Neuronal stem cell (in vitro differentiated cells): ENCODE data around the gene OR13J1.
A peak's percentile ranks its signal among the peaks of the same experiment; 100 is the strongest.

Experiments used
- DNase-seq: peaks from one replicate; pipeline ENCODE4 v3.0.0-alpha.2; 2013; ENCODE audit warnings: low spot score
- H2AFZ ChIP-seq: one replicate; pipeline ENCODE4 v1.6.1; 2013; ENCODE audit warnings: mild to moderate bottlenecking, low read length, inconsistent platforms
- H2AK5ac ChIP-seq: 2 replicates; pipeline ENCODE4 v1.6.1; 2013; ENCODE audit warnings: low read depth, mild to moderate bottlenecking, inconsistent platforms, low read length, moderate library complexity, mixed read lengths
- H2BK120ac ChIP-seq: 2 replicates; pipeline ENCODE4 v1.6.1; 2013; ENCODE audit warnings: low read depth, mild to moderate bottlenecking, inconsistent platforms, low read length, moderate library complexity, mixed read lengths
- H2BK12ac ChIP-seq: one replicate; pipeline ENCODE4 v1.6.1; 2013; ENCODE audit warnings: low read length, inconsistent platforms
- H2BK15ac ChIP-seq: 2 replicates; pipeline ENCODE4 v1.6.1; 2013; ENCODE audit warnings: mild to moderate bottlenecking, low read length, inconsistent platforms, mixed read lengths
- H2BK5ac ChIP-seq: one replicate; pipeline ENCODE4 v1.6.1; 2013; ENCODE audit warnings: inconsistent platforms, mild to moderate bottlenecking, low read length, moderate library complexity
- H3K14ac ChIP-seq: one replicate; pipeline ENCODE4 v1.6.1; 2013; ENCODE audit warnings: low read length, inconsistent platforms
- H3K18ac ChIP-seq: 2 replicates; pipeline ENCODE4 v1.6.1; 2013; ENCODE audit warnings: low read length, inconsistent platforms
- H3K23ac ChIP-seq: 2 replicates; pipeline ENCODE4 v1.6.1; 2013; ENCODE audit warnings: low read depth, mild to moderate bottlenecking, mixed read lengths, low read length, inconsistent platforms; ENCODE audit not compliant: poor library complexity
- H3K27ac ChIP-seq: replicated peaks from 3 replicates; pipeline ENCODE4 v1.5.1; 2013; ENCODE audit warnings: low read length, inconsistent platforms
- H3K27me3 ChIP-seq, 3 experiments: 2 replicates each; pipeline ENCODE4 v1.6.1; 2013; ENCODE audit warnings: low read length in 3 of 3, mild to moderate bottlenecking in 2 of 3, inconsistent platforms in 1 of 3, low read depth in 1 of 3, mixed read lengths in 1 of 3, moderate library complexity in 1 of 3; ENCODE audit not compliant: control insufficient read depth in 3 of 3, insufficient read depth in 3 of 3
- H3K36me3 ChIP-seq, 2 donors: replicated peaks in 1 of 2; 2 replicates each; pipeline ENCODE4 v1.6.1; 2013; ENCODE audit warnings: low read length in 2 of 2; ENCODE audit not compliant: control insufficient read depth in 2 of 2, insufficient read depth in 2 of 2
- H3K4ac ChIP-seq: 2 replicates; pipeline ENCODE4 v1.6.1; 2013; ENCODE audit warnings: inconsistent platforms, mild to moderate bottlenecking, low read length, moderate library complexity
- H3K4me1 ChIP-seq, 2 donors: 1 replicate in 1 of 2; 2 replicates in 1 of 2; pipeline ENCODE4 v1.6.1; 2013; ENCODE audit warnings: low read length in 2 of 2, low read depth in 1 of 2; ENCODE audit not compliant: control insufficient read depth in 2 of 2, insufficient read depth in 1 of 2
- H3K4me2 ChIP-seq: one replicate; pipeline ENCODE4 v1.6.1; 2013; ENCODE audit warnings: mild to moderate bottlenecking, low read length, inconsistent platforms; ENCODE audit not compliant: insufficient read depth, poor library complexity, severe bottlenecking
- H3K4me3 ChIP-seq, 2 donors: 2 replicates each; pipeline ENCODE4 v1.5.1; 2013; ENCODE audit warnings: low read length in 2 of 2, mild to moderate bottlenecking in 2 of 2, inconsistent platforms in 1 of 2, moderate library complexity in 1 of 2
- H3K79me1 ChIP-seq: one replicate; pipeline ENCODE4 v1.6.1; 2013; ENCODE audit warnings: low read depth, mild to moderate bottlenecking, inconsistent platforms, low read length, moderate library complexity
- H3K9ac ChIP-seq: one replicate; pipeline ENCODE4 v1.6.1; 2013; ENCODE audit warnings: mild to moderate bottlenecking, low read depth, low read length, inconsistent platforms; ENCODE audit not compliant: poor library complexity
- H3K9me3 ChIP-seq, 2 donors: replicated peaks in 1 of 2; 2 replicates each; pipeline versions ENCODE3 to v1.6.1; 2013; ENCODE audit warnings: low read length in 2 of 2, mild to moderate bottlenecking in 2 of 2, inconsistent platforms in 1 of 2, low read depth in 1 of 2, mixed read lengths in 1 of 2, moderate library complexity in 1 of 2; ENCODE audit not compliant: control insufficient read depth in 2 of 2, insufficient read depth in 1 of 2
- H4K8ac ChIP-seq: one replicate; pipeline ENCODE4 v1.6.1; 2013; ENCODE audit warnings: low read depth, mild to moderate bottlenecking, inconsistent platforms, low read length, moderate library complexity
- H4K91ac ChIP-seq: one replicate; pipeline ENCODE4 v1.6.1; 2013; ENCODE audit warnings: low read length, low read depth, mild to moderate bottlenecking, inconsistent platforms; ENCODE audit not compliant: poor library complexity
- WGBS, 2 donors: extraction: QIAGEN DNeasy Blood & Tissue Kit; methylation state at CpG; one replicate each; pipeline ENCODE4 v1.1.7; 2013; ENCODE audit warnings: missing lambda C conversion rate in 2 of 2, mixed read lengths in 1 of 2; ENCODE audit not compliant: insufficient read length in 2 of 2, insufficient replicate concordance in 1 of 2; ENCODE audit errors: extremely low coverage in 2 of 2; 5-methylcytosine and 5-hydroxymethylcytosine counted together

OR13J1 gene

DNA sequence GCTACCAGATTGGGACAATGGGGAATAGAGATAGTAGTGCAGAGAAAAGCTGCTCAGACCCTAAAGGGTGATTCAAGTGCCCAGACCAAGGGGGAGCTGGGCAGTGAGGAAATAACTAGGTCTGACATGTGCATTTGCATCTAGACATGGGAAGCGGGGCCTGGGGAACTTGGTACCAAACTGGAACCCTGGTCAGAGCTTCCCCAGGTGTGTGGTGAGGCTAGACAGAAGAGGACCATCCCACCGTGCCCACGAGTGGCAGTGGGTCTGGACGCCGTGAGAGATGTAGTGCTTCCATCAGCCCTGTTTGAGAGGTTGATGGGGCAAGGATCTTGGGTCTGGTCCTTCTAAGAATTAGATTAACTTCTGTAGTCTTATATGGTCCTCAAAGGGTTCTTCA is 33.6 kb downstream of the OR13J1 start:
- no peak overlapping the region for H4K91ac ChIP-seq
- no peak overlapping the region for H4K8ac ChIP-seq
- no peak overlapping the region for H3K4ac ChIP-seq
- H3K79me1 ChIP-seq = no peaks in the 10 kb centered on the region
- peaks cover 4 to 15% of the 10 kb centered on the region in 2 donors for H3K36me3 ChIP-seq
- H2BK5ac ChIP-seq = no peak overlapping the region
- no peak overlapping the region for H3K4me3 ChIP-seq
- no peak overlapping the region for H3K4me2 ChIP-seq
- H3K9ac ChIP-seq = no peak overlapping the region
- H2BK15ac ChIP-seq = no peak overlapping the region
- H3K9me3 ChIP-seq = no peaks in the 10 kb centered on the region
- no peak overlapping the region for H2AK5ac ChIP-seq
- H3K23ac ChIP-seq = no peak overlapping the region
- no peak overlapping the region for H3K18ac ChIP-seq
- no peak overlapping the region for H2BK12ac ChIP-seq
- no CpG with 5 or more reads among the region's 5 CpGs for WGBS, 2 donors
- H3K27ac ChIP-seq = no peak overlapping the region
- no peak overlapping the region for H2BK120ac ChIP-seq
- H3K27me3 ChIP-seq = no peaks in the 10 kb centered on the region
- no peak overlapping the region for H3K14ac ChIP-seq
- DNase-seq = no peak
- H2AFZ ChIP-seq = no peak overlapping the region
- peaks cover 0 to 5% of the 10 kb centered on the region in 2 donors for H3K4me1 ChIP-seq

DNA sequence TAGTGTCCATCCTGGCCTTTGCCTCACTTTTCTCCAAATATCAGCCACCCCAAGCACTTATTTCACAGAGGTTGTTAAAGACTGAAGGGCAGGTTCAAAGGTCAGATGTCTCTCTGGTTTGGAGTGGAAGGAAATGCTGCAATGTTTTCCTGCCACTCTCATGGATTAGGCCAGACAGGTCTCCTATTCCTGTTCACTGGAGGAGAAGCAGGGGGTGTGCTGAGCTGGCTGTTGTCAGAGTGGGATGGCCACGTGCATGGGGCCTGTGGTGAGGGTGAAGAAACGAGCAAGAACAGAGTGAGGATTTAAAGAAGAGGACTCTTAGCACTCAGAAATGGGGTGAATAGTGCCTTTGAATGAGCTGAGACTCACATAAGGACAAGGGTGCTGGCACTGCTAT is 34.4 kb downstream of the OR13J1 start:
- no peak overlapping the region for H3K18ac ChIP-seq
- H2AK5ac ChIP-seq = no peak overlapping the region
- H3K27ac ChIP-seq = no peak overlapping the region
- H3K14ac ChIP-seq = no peak overlapping the region
- peaks cover 1% of the 10 kb centered on the region for H3K79me1 ChIP-seq
- no peak overlapping the region for H2BK15ac ChIP-seq
- no peak overlapping the region for H2BK120ac ChIP-seq
- H4K91ac ChIP-seq = no peak overlapping the region
- peaks cover 4 to 10% of the 10 kb centered on the region in 2 donors for H3K36me3 ChIP-seq
- H3K4ac ChIP-seq = no peak overlapping the region
- no peak overlapping the region for H3K4me2 ChIP-seq
- no peak overlapping the region for H2AFZ ChIP-seq
- no peak overlapping the region for H3K4me3 ChIP-seq
- no peak overlapping the region for H2BK12ac ChIP-seq
- no peak overlapping the region for H4K8ac ChIP-seq
- H2BK5ac ChIP-seq = no peak overlapping the region
- DNase-seq = no peak
- peaks cover 0 to 5% of the 10 kb centered on the region in 2 donors for H3K4me1 ChIP-seq
- no peak overlapping the region for H3K23ac ChIP-seq
- H3K9me3 ChIP-seq = no peaks in the 10 kb centered on the region
- H3K9ac ChIP-seq = no peak overlapping the region
- no peaks in the 10 kb centered on the region for H3K27me3 ChIP-seq
- WGBS, 2 donors = no CpG with 5 or more reads among the region's 2 CpGs

DNA sequence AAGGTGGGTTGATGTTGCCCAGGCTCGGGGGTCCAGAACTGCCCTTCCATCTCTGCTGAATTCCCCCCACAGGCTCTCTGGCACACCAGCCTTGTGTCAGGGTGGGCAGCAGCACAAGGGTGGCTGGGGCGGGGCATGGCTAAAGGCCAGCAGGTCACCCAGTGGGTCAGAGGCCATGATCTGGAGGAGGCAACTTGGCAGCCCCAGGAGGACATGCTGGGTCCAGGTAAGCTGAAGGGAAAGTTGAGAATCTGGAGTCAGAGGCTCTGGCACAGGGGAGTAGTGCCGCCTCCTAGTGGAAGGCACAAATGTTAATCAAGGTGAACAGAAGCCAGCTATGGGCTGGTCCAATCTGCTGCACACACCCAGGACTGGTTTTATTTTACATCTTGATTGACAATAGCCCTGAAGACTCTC is 35.0 kb downstream of the OR13J1 start:
- no peak overlapping the region for H3K4ac ChIP-seq
- no peak overlapping the region for H3K18ac ChIP-seq
- H2BK5ac ChIP-seq = no peak overlapping the region
- no peak overlapping the region for H2AFZ ChIP-seq
- H3K36me3 ChIP-seq = peaks cover 4 to 10% of the 10 kb centered on the region in 2 donors
- no peak overlapping the region for H2BK120ac ChIP-seq
- H4K8ac ChIP-seq = no peak overlapping the region
- H3K4me2 ChIP-seq = no peak overlapping the region
- no peak overlapping the region for H2AK5ac ChIP-seq
- no peak overlapping the region for H2BK15ac ChIP-seq
- H3K4me3 ChIP-seq = no peak overlapping the region
- H3K9ac ChIP-seq = peak overlapping the region; percentile 52
- peaks cover 1% of the 10 kb centered on the region for H3K79me1 ChIP-seq
- H3K23ac ChIP-seq = no peak overlapping the region
- H3K14ac ChIP-seq = no peak overlapping the region
- no peaks in the 10 kb centered on the region for H3K27me3 ChIP-seq
- peaks cover 0 to 5% of the 10 kb centered on the region in 2 donors for H3K4me1 ChIP-seq
- WGBS, 2 donors = no CpG with 5 or more reads among the region's 3 CpGs
- H3K27ac ChIP-seq = no peak overlapping the region
- H3K9me3 ChIP-seq = no peaks in the 10 kb centered on the region
- no peak overlapping the region for H4K91ac ChIP-seq
- H2BK12ac ChIP-seq = no peak overlapping the region
- no peak for DNase-seq

DNA sequence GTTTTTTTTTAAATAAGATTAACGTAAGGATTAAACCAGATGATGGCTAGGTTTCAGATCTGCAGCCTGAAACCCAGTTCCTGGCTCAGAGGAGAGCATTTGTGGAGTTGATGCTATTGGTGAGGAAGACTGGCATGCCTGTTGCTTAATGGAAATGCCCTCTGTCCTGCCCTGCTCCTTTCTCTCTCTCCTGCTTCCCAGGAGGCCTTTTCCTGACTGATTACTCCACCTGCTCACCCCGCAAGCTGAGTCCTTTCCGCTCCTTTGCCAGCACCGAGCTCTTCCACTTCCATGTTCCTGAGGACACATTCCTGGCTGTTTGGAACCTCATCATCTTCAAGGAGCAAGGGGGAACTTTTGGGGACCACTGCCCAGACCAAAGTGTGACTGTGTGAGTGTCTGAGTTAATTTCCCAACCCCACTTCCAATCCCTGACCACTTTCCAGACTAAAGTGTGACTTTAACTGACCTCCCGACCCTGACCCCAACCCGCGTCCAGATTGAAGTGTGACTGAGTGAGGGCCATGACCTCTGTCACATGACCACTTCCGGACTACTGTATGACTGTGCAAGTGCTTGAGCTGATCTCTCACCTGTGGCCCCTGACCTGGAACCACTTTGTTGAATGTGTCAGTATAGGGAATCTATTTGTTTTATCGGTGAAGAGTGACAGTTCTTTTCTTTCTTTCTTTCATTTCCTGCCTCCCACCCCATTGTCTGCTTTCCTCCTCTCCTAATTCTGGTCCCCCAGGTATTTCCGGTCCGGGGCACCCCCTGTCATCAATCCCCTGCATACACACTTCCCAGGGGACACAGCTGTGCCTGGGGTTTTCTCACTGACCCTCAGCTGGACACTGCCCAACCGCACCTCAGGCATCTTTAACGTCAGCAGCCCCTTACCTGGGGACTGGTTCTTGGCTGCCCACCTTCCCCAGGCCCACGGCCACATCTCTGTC is 35.7 kb downstream of the OR13J1 start:
- Histone ChIP-seq H3K23ac (no peak overlapping the region), H3K4me3 (no peak overlapping the region), H3K4me1 (peaks cover 5 to 6% of the 10 kb centered on the region in 2 donors), H2BK120ac (no peak overlapping the region), H3K4ac (no peak overlapping the region), H4K8ac (no peak overlapping the region), H3K36me3 (peaks cover 4 to 10% of the 10 kb centered on the region in 2 donors), H3K9me3 (no peaks in the 10 kb centered on the region), H3K4me2 (no peak overlapping the region), H4K91ac (no peak overlapping the region), H3K18ac (no peak overlapping the region), H2AFZ (no peak overlapping the region), H3K9ac (no peak overlapping the region), H2AK5ac (no peak overlapping the region), H3K27me3 (no peaks in the 10 kb centered on the region), H3K14ac (no peak overlapping the region), H2BK15ac (no peak overlapping the region), H2BK5ac (no peak overlapping the region), H2BK12ac (no peak overlapping the region), H3K79me1 (peaks cover 1% of the 10 kb centered on the region), H3K27ac (no peak overlapping the region)
- WGBS, 2 donors = 100% methylated on average over 1 of the region's 14 CpGs; no CpG with 5 or more reads in 1 of the 2 donors
- no peak for DNase-seq
